DMS53 treated with DMSO at 0.1 percent for 48 hours (cell line): ENCODE data around the gene PML.
"Not testable (repeated sequence)": the region's sequence is repeated elsewhere in the genome, so short reads cannot be mapped to it uniquely, and the experiment has no call there.

ENCODE experiments used
- DNase-seq: peaks from one replicate; lab custom pipeline; 2025; ENCODE audit not compliant: unreplicated experiment; lab: John Stamatoyannopoulos, UW

PML gene

GRCh38 chr15:74053941-74054529 lies 59.5 kb downstream of the PML start:
- peak; percentile 14 for DNase-seq

- DNase-seq, result no peak
Measured at GRCh38 chr15:74055804-74056203, 61.3 kb downstream of the PML start.

- not testable (repeated sequence) for DNase-seq
Measured at GRCh38 chr15:74056330-74056729, 61.8 kb downstream of the PML start.

- DNase-seq, result not testable (repeated sequence)
Measured at GRCh38 chr15:74059050-74059833, 64.7 kb downstream of the PML start.

GRCh38 chr15:74060251-74060650 lies 65.7 kb downstream of the PML start:
- DNase-seq, result no peak

- no peak for DNase-seq
Measured at GRCh38 chr15:74062236-74062635, 67.7 kb downstream of the PML start.

- DNase-seq, result no peak
Measured at GRCh38 chr15:74062671-74063070, 68.2 kb downstream of the PML start.

GRCh38 chr15:74063425-74064146 lies 69.1 kb downstream of the PML start:
- DNase-seq, result not testable (repeated sequence)

GRCh38 chr15:74064183-74064582 lies 69.7 kb downstream of the PML start:
- not testable (repeated sequence) for DNase-seq

GRCh38 chr15:74064822-74065221 lies 70.3 kb downstream of the PML start:
- DNase-seq, result not testable (repeated sequence)

GRCh38 chr15:74065684-74066411 lies 71.3 kb downstream of the PML start:
- not testable (repeated sequence) for DNase-seq

GRCh38 chr15:74071645-74072044 lies 77.1 kb downstream of the PML start:
- not testable (repeated sequence) for DNase-seq

GRCh38 chr15:74072132-74072531 lies 77.6 kb downstream of the PML start:
- not testable (repeated sequence) for DNase-seq

GRCh38 chr15:74072614-74073337 lies 78.3 kb downstream of the PML start:
- not testable (repeated sequence) for DNase-seq

GRCh38 chr15:74075781-74076180 lies 81.3 kb downstream of the PML start:
- not testable (repeated sequence) for DNase-seq

GRCh38 chr15:74082450-74082849 lies 87.9 kb downstream of the PML start, which contains the start of gene GOLGA6A:
TSS of gene GOLGA6A (minus strand) at chr15:74082550. CDS start at chr15:74082509, 41 bp downstream.
- DNase-seq, result not testable (repeated sequence)

- DNase-seq, result not testable (repeated sequence)
Measured at GRCh38 chr15:74094567-74094966, 100.1 kb downstream of the PML start.

GRCh38 chr15:74095610-74096009 lies 101.1 kb downstream of the PML start:
- DNase-seq, result not testable (repeated sequence)

- not testable (repeated sequence) for DNase-seq
Measured at GRCh38 chr15:74096753-74097474, 102.4 kb downstream of the PML start.
